LNCAP (cell line): ENCODE data around the gene TPH1.

ENCODE experiments used
- TF ChIP-seq, protein P1 (sequence below): fragments of 450-650 bp; IDR thresholded peaks from 2 replicates; pipeline ENCODE4 v1.5.1; 2017; ENCODE audit warnings: mild to moderate bottlenecking

Gene TPH1

DNA sequence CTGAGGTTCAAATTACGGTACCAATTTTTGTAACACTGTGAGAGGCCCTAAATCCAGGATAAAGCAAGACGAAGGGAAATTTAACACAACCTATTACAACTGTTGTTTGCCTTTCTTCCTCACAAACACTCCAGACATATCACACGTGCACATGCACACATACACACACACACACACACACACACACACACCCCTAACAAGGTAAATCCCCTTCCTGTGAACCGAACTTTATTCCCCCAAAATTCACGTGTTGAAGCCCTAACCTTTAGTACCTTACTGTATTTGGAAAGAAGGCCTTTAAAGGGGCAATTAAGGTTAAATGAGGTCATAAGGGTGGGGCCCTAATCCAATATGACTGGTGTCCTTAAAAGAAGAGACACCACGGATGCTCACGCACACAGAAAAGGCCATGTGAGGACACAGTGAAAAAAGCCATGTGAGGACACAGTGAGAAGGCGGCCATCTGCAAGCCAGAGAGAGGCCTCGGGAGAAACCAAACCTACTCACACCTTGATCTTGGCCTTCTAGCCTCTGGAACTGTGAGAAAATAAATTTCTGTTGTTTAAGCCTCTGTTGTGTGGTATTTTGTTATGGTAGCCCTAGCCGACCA, 35.0 kb downstream of the TPH1 start:
- TF ChIP-seq, protein P1, sequence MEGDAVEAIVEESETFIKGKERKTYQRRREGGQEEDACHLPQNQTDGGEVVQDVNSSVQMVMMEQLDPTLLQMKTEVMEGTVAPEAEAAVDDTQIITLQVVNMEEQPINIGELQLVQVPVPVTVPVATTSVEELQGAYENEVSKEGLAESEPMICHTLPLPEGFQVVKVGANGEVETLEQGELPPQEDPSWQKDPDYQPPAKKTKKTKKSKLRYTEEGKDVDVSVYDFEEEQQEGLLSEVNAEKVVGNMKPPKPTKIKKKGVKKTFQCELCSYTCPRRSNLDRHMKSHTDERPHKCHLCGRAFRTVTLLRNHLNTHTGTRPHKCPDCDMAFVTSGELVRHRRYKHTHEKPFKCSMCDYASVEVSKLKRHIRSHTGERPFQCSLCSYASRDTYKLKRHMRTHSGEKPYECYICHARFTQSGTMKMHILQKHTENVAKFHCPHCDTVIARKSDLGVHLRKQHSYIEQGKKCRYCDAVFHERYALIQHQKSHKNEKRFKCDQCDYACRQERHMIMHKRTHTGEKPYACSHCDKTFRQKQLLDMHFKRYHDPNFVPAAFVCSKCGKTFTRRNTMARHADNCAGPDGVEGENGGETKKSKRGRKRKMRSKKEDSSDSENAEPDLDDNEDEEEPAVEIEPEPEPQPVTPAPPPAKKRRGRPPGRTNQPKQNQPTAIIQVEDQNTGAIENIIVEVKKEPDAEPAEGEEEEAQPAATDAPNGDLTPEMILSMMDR: no peak

DNA sequence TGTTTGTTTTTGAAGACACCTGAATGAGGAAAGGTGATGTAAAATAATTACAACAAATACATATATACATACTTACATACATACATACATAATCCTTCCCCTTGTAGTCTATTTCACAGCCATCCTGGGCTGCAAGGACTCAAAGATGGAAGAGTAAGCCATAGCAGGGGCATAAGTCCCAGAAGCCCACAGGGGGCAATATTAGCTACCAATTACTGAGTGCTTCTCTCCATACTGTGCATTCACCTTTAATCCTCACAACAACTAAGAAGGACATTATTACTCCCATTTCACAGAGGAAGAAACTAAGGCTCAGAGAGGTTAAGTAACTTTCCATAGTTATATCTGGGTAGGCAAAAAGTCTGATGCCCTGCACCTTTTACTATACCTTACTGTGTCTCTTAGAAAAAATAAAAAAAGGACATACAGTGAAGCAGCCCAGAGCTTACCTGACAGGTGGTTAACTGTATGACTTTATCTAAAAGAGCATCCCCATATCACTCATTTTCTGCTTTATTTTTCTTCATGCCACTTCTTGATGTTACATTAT, 35.9 kb downstream of the TPH1 start:
- TF ChIP-seq, protein P1: no peak

DNA sequence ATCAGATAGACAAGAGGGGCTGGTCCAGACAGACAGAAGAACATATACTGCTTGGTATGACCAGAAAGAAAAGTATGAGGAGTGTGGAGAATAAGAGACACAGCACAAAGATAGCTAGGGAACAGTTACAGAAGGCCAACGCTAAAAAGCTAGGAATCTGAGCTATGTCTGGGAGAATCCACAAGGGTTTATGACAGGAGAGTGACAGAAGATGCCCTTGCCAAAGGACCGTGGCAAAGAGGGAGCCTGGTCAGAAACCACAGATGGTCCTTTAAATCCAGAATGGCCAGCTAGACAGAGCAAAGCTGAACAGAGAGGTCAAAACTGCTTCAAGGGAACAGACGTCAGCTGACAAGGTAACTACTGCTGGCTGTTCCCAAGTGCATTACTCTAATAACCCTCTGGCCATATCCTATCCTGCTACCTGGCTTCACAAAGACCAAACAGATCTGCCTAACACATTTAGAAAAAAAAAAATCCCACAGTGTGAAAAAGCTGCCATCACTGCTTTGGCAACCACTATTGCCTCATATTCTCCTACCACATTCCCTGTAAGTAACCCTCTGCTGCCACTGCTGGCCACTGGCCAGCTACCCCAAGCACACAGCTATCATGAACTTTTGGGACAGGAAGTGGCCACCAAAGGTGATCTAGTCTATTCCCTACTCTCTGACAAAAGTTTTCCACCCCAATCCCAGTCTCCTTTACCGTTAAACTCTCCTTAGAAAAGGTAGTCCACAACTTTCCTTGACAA, 40.5 kb downstream of the TPH1 start:
- TF ChIP-seq, protein P1: no peak

DNA sequence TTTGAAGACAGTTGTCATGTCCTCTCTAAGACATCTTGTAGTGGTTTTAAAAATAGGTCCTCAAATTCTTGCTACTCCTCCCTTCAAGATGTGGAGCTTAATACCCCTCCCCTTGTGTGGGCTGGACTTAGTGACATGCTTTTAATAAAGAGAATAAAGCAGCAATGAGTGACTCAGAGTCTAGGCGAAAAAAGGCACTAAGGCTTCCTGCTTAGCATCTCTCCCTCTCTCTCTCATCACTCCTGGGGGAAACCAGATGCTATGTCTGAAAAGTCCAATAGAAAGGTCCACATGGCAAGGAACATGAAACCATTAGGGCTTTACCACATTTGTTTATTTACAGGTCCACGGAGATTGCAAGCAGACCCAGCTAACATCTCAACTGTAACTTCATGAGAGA, 44.9 kb downstream of the TPH1 start:
- TF ChIP-seq, protein P1: no peak

DNA sequence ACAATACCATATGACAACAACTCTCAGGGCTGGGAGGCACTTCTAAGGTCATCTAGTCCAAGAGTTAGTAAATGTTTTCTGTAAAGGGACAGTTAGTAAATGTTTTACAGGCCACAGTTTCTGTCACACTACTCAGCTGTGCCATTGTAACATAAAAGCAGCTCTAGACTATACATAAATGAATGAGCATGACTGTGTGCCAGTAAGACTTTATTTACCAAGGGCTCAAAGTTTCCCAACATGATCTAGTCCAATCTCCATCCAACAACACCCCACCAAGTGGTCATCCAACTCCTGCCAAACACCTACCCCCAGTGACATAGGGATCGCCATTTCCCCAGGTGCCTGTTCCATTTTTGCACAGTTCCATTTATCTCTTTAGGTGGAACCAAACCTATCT, 45.3 kb downstream of the TPH1 start:
- TF ChIP-seq, protein P1: no peak
